MM.1S (cell line): ENCODE measurements around the gene TGIF1.

Experiments
- CTCF ChIP-seq: fragments of 300-600 bp; sonication (generic); IDR thresholded peaks from 2 replicates; pipeline ENCODE4 v1.5.1; 2016; ENCODE audit warnings: antibody characterized with exemption, low read length, mixed read lengths
- EZH2 ChIP-seq: fragments of 300-600 bp; sonication (generic); optimal IDR thresholded peaks from 2 replicates; pipeline ENCODE3; 2017; ENCODE audit warnings: low read depth, mild to moderate bottlenecking, antibody characterized with exemption, low read length, mixed read lengths

- TF ChIP-seq CTCF: no peak
- no peak for TF ChIP-seq EZH2
Measured at GRCh38 chr18:3408107-3408506, 41.9 kb upstream of the TGIF1 start.
